PC-3 (cell line): ENCODE results near the gene ASB10.

ENCODE experiments used
- CTCF ChIP-seq: fragments of 300-600 bp; sonication (generic); conservative IDR thresholded peaks from 2 replicates; pipeline ENCODE4 v1.5.1; 2017; ENCODE audit warnings: antibody characterized with exemption, low read depth, mild to moderate bottlenecking, low read length
- EZH2phosphoT487 ChIP-seq: fragments of 300-600 bp; sonication (generic); IDR thresholded peaks from 2 replicates; pipeline ENCODE4 v1.6.1; 2018; ENCODE audit warnings: mild to moderate bottlenecking, antibody characterized with exemption, low read length, borderline replicate concordance

- TF ChIP-seq CTCF (no peak), EZH2phosphoT487 (no peak)
Measured at GRCh38 chr7:151138153-151138851, 48.7 kb downstream of the ASB10 start.
